AG04450 (cell line): ENCODE measurements around the gene CD82. TPM values are rescaled to one million over a fixed set of nuclear protein-coding genes. Genes with fewer than 3 reads are reported as not detected.

Experiments
- CTCF ChIA-PET: fragments of 300-600, 350-600 bp; formaldehyde crosslinking; extraction: SDS; loops from one replicate; lab custom pipeline; 2022; ENCODE audit warnings: antibody characterized with exemption, inconsistent platforms; lab: Charles Lee
- POLR2A ChIA-PET: fragments of 350-600 bp; formaldehyde crosslinking; extraction: SDS; loops from one replicate; lab custom pipeline; 2021; ENCODE audit warnings: antibody characterized with exemption, inconsistent platforms; lab: Yijun Ruan, JAX
- DNase-seq: peaks from one replicate; pipeline ENCODE4 v3.0.0-alpha.2; 2011; ENCODE audit warnings: low read depth, low spot score
- H3K27ac ChIP-seq: one replicate; pipeline ENCODE4 v1.5.1; 2012; ENCODE audit warnings: low read depth, low read length, control low read depth
- H3K27me3 ChIP-seq: one replicate; pipeline ENCODE4 v1.6.0; 2012; ENCODE audit warnings: low read length; ENCODE audit not compliant: control insufficient read depth, insufficient read depth
- H3K4me3 ChIP-seq: 2 replicates; pipeline ENCODE4 v1.5.1; 2011; ENCODE audit warnings: mild to moderate bottlenecking, low read depth, low read length, control low read depth
- H3K9me3 ChIP-seq: 2 replicates; pipeline ENCODE4 v1.5.1; 2012; ENCODE audit warnings: low read length; ENCODE audit not compliant: control insufficient read depth, insufficient read depth
- CTCF ChIP-seq: IDR thresholded peaks from 2 replicates; pipeline ENCODE4 v1.5.1; 2011; ENCODE audit warnings: low read depth, low read length, control low read depth, inconsistent platforms
- polyA plus RNA-seq: library from polyadenylated mRNA; depleted of rRNA; stranded (reverse); fragments of >200 nt; gene quantifications from 2 replicates; pipeline ENCODE4 v1.2.3, GENCODE V29; 2011

Gene CD82
- polyA plus RNA-seq, 1 experiment: 49.3 TPM

- H3K9me3 ChIP-seq: no peaks in the 10 kb centered on the region
- no peaks in the 10 kb centered on the region for H3K27me3 ChIP-seq
- peak overlapping the region; percentile 99 for H3K27ac ChIP-seq
- H3K4me3 ChIP-seq: peak overlapping the region; percentile 56
- DNase-seq: peak; percentile 53
- CTCF ChIA-PET: interaction anchor here (0.5 to 2.6 kb wide), 10 partner anchors 41 to 616 kb away, joined by 3 to 21 read pairs (median 6); no protein-coding TSS in a partner anchor
- TF ChIP-seq CTCF: no peak
- POLR2A ChIA-PET: interaction anchor here (0.5 to 2.3 kb wide), 12 partner anchors 9 to 1219 kb away, joined by 4 to 10 read pairs (median 6); no protein-coding TSS in a partner anchor
These were observed 723 bp upstream of the CD82 start for GRCh38 chr11:44564670-44565210.

- no peak for DNase-seq
- TF ChIP-seq CTCF: no peak
- CTCF ChIA-PET: interaction anchor here (1.0 to 1.7 kb wide), 5 partner anchors 23 to 63 kb away, joined by 3 to 11 read pairs (median 6); no protein-coding TSS in a partner anchor
- Histone ChIP-seq H3K27ac (peak overlapping the region; percentile 2), H3K27me3 (no peaks in the 10 kb centered on the region), H3K9me3 (no peaks in the 10 kb centered on the region), H3K4me3 (peak overlapping the region; percentile 83)
- POLR2A ChIA-PET: interaction anchor here (0.5 to 2.0 kb wide), 4 partner anchors 23 to 36 kb away, joined by 3 to 10 read pairs (median 5); no protein-coding TSS in a partner anchor
These were observed 788 bp downstream of the CD82 start for GRCh38 chr11:44565953-44566949.

- CTCF ChIA-PET: interaction anchor here (0.7 to 1.7 kb wide), 5 partner anchors 22 to 200 kb away, joined by 3 to 11 read pairs (median 3); no protein-coding TSS in a partner anchor
- Histone ChIP-seq H3K9me3 (no peaks in the 10 kb centered on the region), H3K4me3 (peak overlapping the region; percentile 83), H3K27ac (peak overlapping the region; percentile 96), H3K27me3 (no peaks in the 10 kb centered on the region)
- POLR2A ChIA-PET: no interaction called here
- TF ChIP-seq CTCF: peak; percentile 37
- DNase-seq: no peak
These were observed 1.8 kb downstream of the CD82 start for GRCh38 chr11:44566952-44567875.

- POLR2A ChIA-PET: no interaction called here
- no peak for TF ChIP-seq CTCF
These were observed 2.4 kb downstream of the CD82 start for GRCh38 chr11:44567876-44568256.

More at GRCh38 chr11:44567876-44568256, 2.4 kb downstream of the CD82 start:
- no peak for DNase-seq
- CTCF ChIA-PET: no interaction called here
- Histone ChIP-seq H3K27ac (peak overlapping the region; percentile 96), H3K4me3 (peak overlapping the region; percentile 7; the same call in 1 of the 2 replicates), H3K27me3 (no peaks in the 10 kb centered on the region), H3K9me3 (no peaks in the 10 kb centered on the region; the same call in 1 of the 2 replicates)
